Measurements from ENCODE around the gene DIO1. TPM values are rescaled to one million over a fixed set of nuclear protein-coding genes. Genes with fewer than 3 reads are reported as not detected.

The DIO1 gene
- total and polyA plus RNA-seq, 2 of the 8 experiments (the other 6 are each of a cell fraction or from before 2014, with no cell fraction given), result 0.14 TPM; not detected in 1

- TF ChIP-seq YY1 (IDR thresholded peaks at IDR 0.05; ENCODE audit: low read depth, low read length), result no peak
Observed at GRCh38 chr1:53930932-53931331, 36.9 kb downstream of the DIO1 start (continued).

Data from H1 (cell line).